ENCODE measurements around the gene CCDC73. TPM values are rescaled to one million over a fixed set of nuclear protein-coding genes. Genes with fewer than 3 reads are reported as not detected.
"Not testable (repeated sequence)": the region's sequence is repeated elsewhere in the genome, so short reads cannot be mapped to it uniquely, and the experiment has no call there.

The CCDC73 gene
- polyA plus RNA-seq, 1 donor, result 0.05 TPM

GRCh38 chr11:32796425-32796824 lies 2.0 kb upstream of the CCDC73 start:
- DNase-seq (ENCODE audit: low read depth), result no peak

- DNase-seq (ENCODE audit: low read depth), result peak; percentile 13
These were observed 1.4 kb downstream of the CCDC73 start for GRCh38 chr11:32792948-32793475.

GRCh38 chr11:32792111-32792947 lies 2.1 kb downstream of the CCDC73 start:
- no peak for DNase-seq (ENCODE audit: low read depth)

- DNase-seq (ENCODE audit: low read depth), result no peak
These were observed 3.5 kb downstream of the CCDC73 start for GRCh38 chr11:32790916-32791315.

- no peak for DNase-seq (ENCODE audit: low read depth)
These were observed 7.7 kb downstream of the CCDC73 start for GRCh38 chr11:32786811-32787210.

- no peak for DNase-seq (ENCODE audit: low read depth)
These were observed 9.2 kb downstream of the CCDC73 start for GRCh38 chr11:32785262-32785661.

GRCh38 chr11:32781721-32782120 lies 12.7 kb downstream of the CCDC73 start:
- DNase-seq (ENCODE audit: low read depth), result no peak

- not testable (repeated sequence) for DNase-seq (ENCODE audit: low read depth)
These were observed 13.6 kb downstream of the CCDC73 start for GRCh38 chr11:32780839-32781238.

- no peak for DNase-seq (ENCODE audit: low read depth)
These were observed 15.3 kb downstream of the CCDC73 start for GRCh38 chr11:32779136-32779535.

- no peak for DNase-seq (ENCODE audit: low read depth)
These were observed 18.6 kb downstream of the CCDC73 start for GRCh38 chr11:32775908-32776307.

GRCh38 chr11:32774081-32774480 lies 20.4 kb downstream of the CCDC73 start:
- no peak for DNase-seq (ENCODE audit: low read depth)

- no peak for DNase-seq (ENCODE audit: low read depth)
These were observed 21.7 kb downstream of the CCDC73 start for GRCh38 chr11:32772731-32773130.

GRCh38 chr11:32761774-32762173 lies 32.7 kb downstream of the CCDC73 start:
- not testable (repeated sequence) for DNase-seq (ENCODE audit: low read depth)

- DNase-seq (ENCODE audit: low read depth), result no peak
These were observed 36.2 kb downstream of the CCDC73 start for GRCh38 chr11:32758291-32758690.

GRCh38 chr11:32753181-32753580 lies 41.3 kb downstream of the CCDC73 start:
- not testable (repeated sequence) for DNase-seq (ENCODE audit: low read depth)

GRCh38 chr11:32752001-32752400 lies 42.5 kb downstream of the CCDC73 start:
- DNase-seq (ENCODE audit: low read depth), result no peak

GRCh38 chr11:32751381-32751780 lies 43.1 kb downstream of the CCDC73 start:
- DNase-seq (ENCODE audit: low read depth), result no peak

GRCh38 chr11:32729976-32730375 lies 64.5 kb downstream of the CCDC73 start:
- DNase-seq (ENCODE audit: low read depth), result no peak

GRCh38 chr11:32723332-32723731 lies 71.1 kb downstream of the CCDC73 start:
- DNase-seq (ENCODE audit: low read depth), result no peak

- DNase-seq (ENCODE audit: low read depth), result no peak
These were observed 72.2 kb downstream of the CCDC73 start for GRCh38 chr11:32722255-32722654.

GRCh38 chr11:32713496-32713895 lies 81.0 kb downstream of the CCDC73 start:
- DNase-seq (ENCODE audit: low read depth), result no peak

- not testable (repeated sequence) for DNase-seq (ENCODE audit: low read depth)
These were observed 85.5 kb downstream of the CCDC73 start for GRCh38 chr11:32708978-32709377.

- DNase-seq (ENCODE audit: low read depth), result no peak
These were observed 87.3 kb downstream of the CCDC73 start for GRCh38 chr11:32706985-32707741.
